ENCODE data around the gene SEC61G. TPM values are rescaled to one million over a fixed set of nuclear protein-coding genes. Genes with fewer than 3 reads are reported as not detected.

The SEC61G gene
- total RNA-seq, 1 donor from 2014 or later: 81.5 TPM

DNA sequence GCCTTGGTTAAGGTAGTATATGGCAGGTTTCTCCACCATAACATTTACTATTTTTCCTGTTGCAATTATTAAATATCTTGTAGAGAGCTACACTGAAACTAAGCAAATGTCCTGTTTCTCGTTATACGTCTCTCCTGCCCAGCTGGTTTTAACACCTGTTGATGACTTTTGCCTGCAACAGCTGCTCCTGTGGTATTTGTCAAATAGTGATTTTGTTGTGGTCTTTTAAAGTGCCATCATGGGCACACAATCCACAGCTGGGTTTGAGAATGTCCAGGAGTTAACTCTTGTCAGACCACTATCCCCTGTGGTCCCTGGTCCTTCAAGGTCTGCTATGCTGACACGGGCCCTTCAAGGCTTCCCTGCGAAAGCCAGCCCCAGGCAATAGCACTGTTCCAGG, 24.9 kb upstream of the SEC61G start:
- H3K36me3 ChIP-seq: no peaks in the 10 kb centered on the region
- DNase-seq (ENCODE audit: extremely low spot score in 2 of 2): no peak
- H3K27ac ChIP-seq: no peak overlapping the region
- TF ChIP-seq, protein P1, sequence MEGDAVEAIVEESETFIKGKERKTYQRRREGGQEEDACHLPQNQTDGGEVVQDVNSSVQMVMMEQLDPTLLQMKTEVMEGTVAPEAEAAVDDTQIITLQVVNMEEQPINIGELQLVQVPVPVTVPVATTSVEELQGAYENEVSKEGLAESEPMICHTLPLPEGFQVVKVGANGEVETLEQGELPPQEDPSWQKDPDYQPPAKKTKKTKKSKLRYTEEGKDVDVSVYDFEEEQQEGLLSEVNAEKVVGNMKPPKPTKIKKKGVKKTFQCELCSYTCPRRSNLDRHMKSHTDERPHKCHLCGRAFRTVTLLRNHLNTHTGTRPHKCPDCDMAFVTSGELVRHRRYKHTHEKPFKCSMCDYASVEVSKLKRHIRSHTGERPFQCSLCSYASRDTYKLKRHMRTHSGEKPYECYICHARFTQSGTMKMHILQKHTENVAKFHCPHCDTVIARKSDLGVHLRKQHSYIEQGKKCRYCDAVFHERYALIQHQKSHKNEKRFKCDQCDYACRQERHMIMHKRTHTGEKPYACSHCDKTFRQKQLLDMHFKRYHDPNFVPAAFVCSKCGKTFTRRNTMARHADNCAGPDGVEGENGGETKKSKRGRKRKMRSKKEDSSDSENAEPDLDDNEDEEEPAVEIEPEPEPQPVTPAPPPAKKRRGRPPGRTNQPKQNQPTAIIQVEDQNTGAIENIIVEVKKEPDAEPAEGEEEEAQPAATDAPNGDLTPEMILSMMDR (IDR thresholded peaks at IDR 0.05): no peak
- TF ChIP-seq POLR2A (IDR thresholded peaks at IDR 0.05) (no peak), POLR2AphosphoS5 (IDR thresholded peaks at IDR 0.05; ENCODE audit: insufficient read depth in 1 of 2, low read depth in 1 of 2) (no peak)
- peaks cover 8% of the 10 kb centered on the region for H3K4me1 ChIP-seq
- intact Hi-C loops (cut with DNase I): no loop called here
- H3K9me3 ChIP-seq: no peaks in the 10 kb centered on the region
- no peaks in the 10 kb centered on the region for H3K27me3 ChIP-seq
- no peak overlapping the region for H3K4me3 ChIP-seq

- no peaks in the 10 kb centered on the region for H3K9me3 ChIP-seq
- intact Hi-C loops (cut with DNase I): no loop called here
- H3K27me3 ChIP-seq: no peaks in the 10 kb centered on the region
- DNase-seq (ENCODE audit: extremely low spot score in 2 of 2): no peak
- TF ChIP-seq, protein P1 (IDR thresholded peaks at IDR 0.05): no peak
- H3K4me1 ChIP-seq: no peaks in the 10 kb centered on the region
- no peak overlapping the region for H3K4me3 ChIP-seq
- H3K27ac ChIP-seq: no peak overlapping the region
- H3K36me3 ChIP-seq: no peaks in the 10 kb centered on the region
Observed at GRCh38 chr7:54782829-54783228, 23.8 kb upstream of the SEC61G start.

DNA sequence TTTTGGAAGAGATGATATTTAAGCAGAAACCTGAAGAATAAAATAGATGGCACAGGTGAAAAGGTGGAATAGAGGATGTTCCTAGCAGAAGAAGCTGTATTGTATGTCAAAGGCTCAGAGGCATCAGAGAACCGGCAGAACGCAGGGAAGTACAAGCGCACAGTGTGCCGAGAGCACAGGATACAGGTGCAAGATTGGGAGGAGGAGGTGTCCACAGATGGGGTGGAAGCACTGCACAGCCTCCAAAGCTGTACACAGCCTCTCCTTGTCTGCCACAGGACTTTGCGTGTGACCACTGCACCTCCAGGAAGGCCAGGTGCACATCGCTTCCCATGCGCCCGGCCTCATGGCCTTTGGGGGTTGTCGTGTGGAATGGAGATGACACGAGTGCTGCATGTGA, 23.3 kb upstream of the SEC61G start:
- Histone ChIP-seq H3K4me1 (no peaks in the 10 kb centered on the region), H3K27me3 (no peaks in the 10 kb centered on the region), H3K4me3 (no peak overlapping the region), H3K9me3 (no peaks in the 10 kb centered on the region), H3K36me3 (no peaks in the 10 kb centered on the region), H3K27ac (no peak overlapping the region)
- intact Hi-C loops (cut with DNase I): no loop called here
- no peak for TF ChIP-seq POLR2A (IDR thresholded peaks at IDR 0.05)
- TF ChIP-seq POLR2AphosphoS5 (IDR thresholded peaks at IDR 0.05; ENCODE audit: insufficient read depth in 1 of 2, low read depth in 1 of 2): no peak
- TF ChIP-seq, protein P1 (IDR thresholded peaks at IDR 0.05): no peak
- peak in 1 of 2 donors; percentile 64 for DNase-seq (ENCODE audit: extremely low spot score in 2 of 2)

DNA sequence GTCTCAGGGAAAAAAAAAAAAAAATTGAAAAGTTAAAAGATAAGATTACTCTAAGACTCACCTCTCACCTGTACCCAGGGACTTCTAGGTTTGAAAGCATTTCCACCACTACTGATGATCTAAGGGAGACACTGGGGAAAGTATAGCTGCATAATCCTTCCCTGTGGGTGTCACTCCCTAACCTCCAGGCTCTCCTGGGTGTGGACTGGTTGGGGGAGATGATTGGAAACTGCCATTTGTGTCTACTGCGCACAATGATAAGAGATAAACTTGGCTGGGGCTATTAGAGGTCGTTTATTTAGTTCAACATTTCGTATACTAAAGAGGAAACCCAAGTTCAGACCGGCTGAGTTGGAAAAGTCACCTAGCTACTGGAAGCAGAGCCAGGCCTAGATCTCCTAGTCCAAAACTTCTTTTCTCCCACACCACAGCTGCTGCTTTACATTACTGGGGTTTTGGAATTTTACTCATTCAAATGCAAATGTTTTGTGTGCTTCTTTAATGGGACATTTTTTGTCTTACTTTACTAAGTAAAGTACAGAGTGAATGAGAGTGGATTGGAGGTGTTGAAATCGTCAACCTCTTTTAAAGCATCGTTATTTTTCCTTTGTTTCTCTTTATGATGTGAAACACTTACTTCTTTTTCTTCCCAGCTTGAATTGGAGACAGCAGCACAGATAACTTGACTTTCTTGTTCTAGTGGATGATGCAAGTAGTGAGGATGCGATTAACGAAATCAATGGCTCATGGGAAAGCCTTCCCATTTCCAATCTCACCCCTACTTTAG, 22.3 kb upstream of the SEC61G start:
- H3K9me3 ChIP-seq: no peaks in the 10 kb centered on the region
- H3K27ac ChIP-seq: no peak overlapping the region
- H3K4me3 ChIP-seq: no peak overlapping the region
- intact Hi-C loops (cut with DNase I): no loop called here
- H3K4me1 ChIP-seq: no peaks in the 10 kb centered on the region
- peak in 1 of 2 donors; percentile 2 for DNase-seq (ENCODE audit: extremely low spot score in 2 of 2)
- no peak for TF ChIP-seq POLR2A (IDR thresholded peaks at IDR 0.05)
- TF ChIP-seq, protein P1 (IDR thresholded peaks at IDR 0.05): no peak
- H3K27me3 ChIP-seq: no peaks in the 10 kb centered on the region
- no peaks in the 10 kb centered on the region for H3K36me3 ChIP-seq

DNA sequence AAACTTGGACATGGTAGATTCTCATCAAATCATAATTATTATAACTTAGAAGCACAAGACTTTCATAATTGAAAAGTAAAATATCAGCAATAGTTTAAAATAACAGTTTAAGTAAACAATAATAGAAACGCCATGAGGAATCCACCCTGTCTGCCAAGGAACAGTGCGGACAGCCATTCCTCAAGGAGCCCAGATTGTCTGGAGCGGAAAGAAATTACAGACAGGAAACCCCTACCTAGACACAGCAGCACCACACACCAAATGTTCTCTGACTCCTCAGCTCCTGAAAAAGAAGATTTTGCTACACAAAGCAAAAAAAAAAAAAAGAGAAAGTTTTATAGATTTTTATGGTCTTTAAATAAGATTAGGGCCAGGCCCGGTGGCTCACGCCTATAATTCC, 21.5 kb upstream of the SEC61G start:
- peak in 1 of 2 donors; percentile 6 for DNase-seq (ENCODE audit: extremely low spot score in 2 of 2)
- H3K4me1 ChIP-seq: no peaks in the 10 kb centered on the region
- no peak overlapping the region for H3K4me3 ChIP-seq
- no peaks in the 10 kb centered on the region for H3K9me3 ChIP-seq
- H3K36me3 ChIP-seq: no peaks in the 10 kb centered on the region
- H3K27me3 ChIP-seq: no peaks in the 10 kb centered on the region
- no peak overlapping the region for H3K27ac ChIP-seq
- TF ChIP-seq, protein P1 (IDR thresholded peaks at IDR 0.05): no peak
- TF ChIP-seq POLR2AphosphoS5 (IDR thresholded peaks at IDR 0.05; ENCODE audit: insufficient read depth in 1 of 2, low read depth in 1 of 2) (no peak), POLR2A (IDR thresholded peaks at IDR 0.05) (no peak)
- intact Hi-C loops (cut with DNase I): no loop called here

Measured in vagina (tissue), 2 donors.